ENCODE data around the gene RGMA. TPM values are rescaled to one million over a fixed set of nuclear protein-coding genes. Genes with fewer than 3 reads are reported as not detected.

The RGMA gene
- total and polyA plus RNA-seq, 2 experiments from 2014 or later, result 2.5 to 2.7 TPM

- TF ChIP-seq CTCF (IDR thresholded peaks at IDR 0.05; ENCODE audit: poor library complexity), result no peak
- no peak for TF ChIP-seq EZH2 (IDR thresholded peaks at IDR 0.05; ENCODE audit: borderline replicate concordance)
- TF ChIP-seq EZH2phosphoT487 (IDR thresholded peaks at IDR 0.05; ENCODE audit: low read depth, severe bottlenecking, unreplicated experiment), result no peak
- no peak overlapping the region for H2AFZ ChIP-seq
- H3K27me3 ChIP-seq, result peaks cover 34% of the 10 kb centered on the region
- no peaks in the 10 kb centered on the region for H3K9me2 ChIP-seq (replicated peaks; ENCODE audit: insufficient read depth)
- no peak overlapping the region for H3K4me3 ChIP-seq
- H3K9me3 ChIP-seq (ENCODE audit: low read depth), result no peaks in the 10 kb centered on the region
- H3K27ac ChIP-seq, result no peak overlapping the region
- H3K36me3 ChIP-seq (replicated peaks; ENCODE audit: insufficient read depth, low read depth), result no peaks in the 10 kb centered on the region
- no peak overlapping the region for H3K4me2 ChIP-seq
- H3K4me1 ChIP-seq (ENCODE audit: insufficient read depth), result no peaks in the 10 kb centered on the region
- DNase-seq (ENCODE audit: low spot score), result no peak
- no peaks in the 10 kb centered on the region for H3K79me2 ChIP-seq
- no peaks in the 10 kb centered on the region for H4K20me1 ChIP-seq (ENCODE audit: insufficient read depth, poor library complexity, severe bottlenecking)
- 56% methylated on average over 2 of the region's 2 CpGs for WGBS (ENCODE audit: low lambda C conversion rate, missing lambda C conversion rate)
Observed at GRCh38 chr15:93105485-93105884, 16.5 kb upstream of the RGMA start.

GRCh38 chr15:93103823-93104222 lies 14.8 kb upstream of the RGMA start:
- Histone ChIP-seq H3K27ac (no peak overlapping the region), H3K4me2 (no peak overlapping the region), H2AFZ (no peak overlapping the region), H4K20me1 (ENCODE audit: insufficient read depth, poor library complexity, severe bottlenecking) (no peaks in the 10 kb centered on the region), H3K36me3 (replicated peaks; ENCODE audit: insufficient read depth, low read depth) (no peaks in the 10 kb centered on the region), H3K4me3 (no peak overlapping the region), H3K27me3 (peaks cover 17% of the 10 kb centered on the region), H3K9me3 (ENCODE audit: low read depth) (no peaks in the 10 kb centered on the region), H3K9me2 (replicated peaks; ENCODE audit: insufficient read depth) (no peaks in the 10 kb centered on the region), H3K4me1 (ENCODE audit: insufficient read depth) (no peaks in the 10 kb centered on the region), H3K79me2 (no peaks in the 10 kb centered on the region)
- 98% methylated on average over 2 of the region's 2 CpGs for WGBS (ENCODE audit: low lambda C conversion rate, missing lambda C conversion rate)
- TF ChIP-seq EZH2phosphoT487 (IDR thresholded peaks at IDR 0.05; ENCODE audit: low read depth, severe bottlenecking, unreplicated experiment) (no peak), EZH2 (IDR thresholded peaks at IDR 0.05; ENCODE audit: borderline replicate concordance) (no peak), CTCF (IDR thresholded peaks at IDR 0.05; ENCODE audit: poor library complexity) (no peak)
- no peak for DNase-seq (ENCODE audit: low spot score)

GRCh38 chr15:93102211-93102610 lies 13.2 kb upstream of the RGMA start:
- Histone ChIP-seq H3K9me2 (replicated peaks; ENCODE audit: insufficient read depth) (no peaks in the 10 kb centered on the region), H3K4me1 (ENCODE audit: insufficient read depth) (no peaks in the 10 kb centered on the region), H3K79me2 (no peaks in the 10 kb centered on the region), H3K4me3 (no peak overlapping the region), H3K27ac (no peak overlapping the region), H2AFZ (no peak overlapping the region), H3K36me3 (replicated peaks; ENCODE audit: insufficient read depth, low read depth) (no peaks in the 10 kb centered on the region), H4K20me1 (ENCODE audit: insufficient read depth, poor library complexity, severe bottlenecking) (no peaks in the 10 kb centered on the region), H3K4me2 (no peak overlapping the region), H3K27me3 (peaks cover 3% of the 10 kb centered on the region), H3K9me3 (ENCODE audit: low read depth) (no peaks in the 10 kb centered on the region)
- TF ChIP-seq CTCF (IDR thresholded peaks at IDR 0.05; ENCODE audit: poor library complexity) (no peak), EZH2phosphoT487 (IDR thresholded peaks at IDR 0.05; ENCODE audit: low read depth, severe bottlenecking, unreplicated experiment) (no peak), EZH2 (IDR thresholded peaks at IDR 0.05; ENCODE audit: borderline replicate concordance) (no peak)
- WGBS (ENCODE audit: low lambda C conversion rate, missing lambda C conversion rate), result 93% methylated on average over 7 of the region's 7 CpGs
- no peak for DNase-seq (ENCODE audit: low spot score)

GRCh38 chr15:93093765-93094164 lies 4.8 kb upstream of the RGMA start:
- TF ChIP-seq EZH2 (IDR thresholded peaks at IDR 0.05; ENCODE audit: borderline replicate concordance) (no peak), CTCF (IDR thresholded peaks at IDR 0.05; ENCODE audit: poor library complexity) (no peak), EZH2phosphoT487 (IDR thresholded peaks at IDR 0.05; ENCODE audit: low read depth, severe bottlenecking, unreplicated experiment) (no peak)
- Histone ChIP-seq H3K4me1 (ENCODE audit: insufficient read depth) (no peaks in the 10 kb centered on the region), H2AFZ (no peak overlapping the region), H3K27me3 (peaks cover 34% of the 10 kb centered on the region), H3K27ac (no peak overlapping the region), H3K36me3 (replicated peaks; ENCODE audit: insufficient read depth, low read depth) (no peaks in the 10 kb centered on the region), H3K79me2 (no peaks in the 10 kb centered on the region), H3K4me2 (no peak overlapping the region), H3K9me2 (replicated peaks; ENCODE audit: insufficient read depth) (no peaks in the 10 kb centered on the region), H4K20me1 (ENCODE audit: insufficient read depth, poor library complexity, severe bottlenecking) (no peaks in the 10 kb centered on the region), H3K9me3 (ENCODE audit: low read depth) (no peaks in the 10 kb centered on the region), H3K4me3 (no peak overlapping the region)
- DNase-seq (ENCODE audit: low spot score), result no peak
- WGBS (ENCODE audit: low lambda C conversion rate, missing lambda C conversion rate), result 91% methylated on average over 6 of the region's 6 CpGs
